IMR-90 (cell line): ENCODE data around the gene PTCH1. TPM values are rescaled to one million over a fixed set of nuclear protein-coding genes. Genes with fewer than 3 reads are reported as not detected.

ENCODE experiments used
- ATAC-seq: fragments of 200-7000 bp; cut with Tn5 transposase; 2 replicates; pipeline ENCODE4 v1.9.1; 2020; ENCODE audit warnings: low read depth, mild to moderate bottlenecking, moderate library complexity
- BruUV-seq: library from RNA; stranded (reverse); fragments of 400-500 nt; replicated peaks from 2 replicates; lab custom pipeline; 2021; lab: Mats Ljungman, UMichigan
- CTCF ChIA-PET: fragments of 300-600 bp; formaldehyde crosslinking; extraction: SDS; loops from one replicate; lab custom pipeline; 2021; ENCODE audit warnings: antibody characterized with exemption; lab: Yijun Ruan, JAX
- POLR2A ChIA-PET: fragments of 300-600 bp; sonication (Branson Sonifier 250); formaldehyde crosslinking; loops from one replicate; lab custom pipeline; 2022; ENCODE audit warnings: antibody characterized with exemption; ENCODE audit not compliant: unreplicated experiment; lab: Charles Lee
- DNase-seq: peaks from one replicate; pipeline ENCODE4 v3.0.0; 2013
- H2AFZ ChIP-seq: replicated peaks from 2 replicates; pipeline ENCODE3; 2013; ENCODE audit warnings: low read length, mild to moderate bottlenecking; ENCODE audit not compliant: poor library complexity
- H2AK5ac ChIP-seq: 2 replicates; pipeline ENCODE4 v1.6.1; 2013; ENCODE audit warnings: low read depth, low read length, inconsistent platforms
- H2AK9ac ChIP-seq: replicated peaks from 2 replicates; pipeline ENCODE3; 2013; ENCODE audit warnings: mild to moderate bottlenecking, low read depth, low read length, moderate library complexity; ENCODE audit not compliant: poor library complexity
- H2BK120ac ChIP-seq: 2 replicates; pipeline ENCODE4 v1.6.1; 2013; ENCODE audit warnings: low read depth, low read length, inconsistent platforms
- H2BK15ac ChIP-seq: 3 replicates; pipeline ENCODE4 v1.6.1; 2013; ENCODE audit warnings: low read depth, low read length, inconsistent platforms
- H2BK20ac ChIP-seq: 2 replicates; pipeline ENCODE4 v1.6.1; 2013; ENCODE audit warnings: low read depth, mild to moderate bottlenecking, inconsistent platforms, low read length, moderate library complexity
- H2BK5ac ChIP-seq: 2 replicates; pipeline ENCODE4 v1.6.1; 2013; ENCODE audit warnings: mild to moderate bottlenecking, low read depth, low read length, inconsistent platforms; ENCODE audit not compliant: poor library complexity, severe bottlenecking
- H3K14ac ChIP-seq: replicated peaks from 2 replicates; pipeline ENCODE4 v1.6.1; 2013; ENCODE audit warnings: low read depth, low read length, inconsistent platforms
- H3K18ac ChIP-seq: 2 replicates; pipeline ENCODE4 v1.6.1; 2013; ENCODE audit warnings: low read depth, low read length, control low read depth
- H3K23ac ChIP-seq: 2 replicates; pipeline ENCODE4 v1.6.1; 2013; ENCODE audit warnings: low read depth, low read length, inconsistent platforms
- H3K27ac ChIP-seq: 2 replicates; pipeline ENCODE4 v1.5.1; 2013; ENCODE audit warnings: mild to moderate bottlenecking, control low read depth, low read length; ENCODE audit not compliant: insufficient read depth
- H3K27me3 ChIP-seq: 2 replicates; pipeline ENCODE4 v1.6.1; 2013; ENCODE audit warnings: low read length; ENCODE audit not compliant: control insufficient read depth, insufficient read depth
- H3K36me3 ChIP-seq: 2 replicates; pipeline ENCODE4 v1.6.1; 2013; ENCODE audit warnings: low read length, mixed read lengths; ENCODE audit not compliant: control insufficient read depth, insufficient read depth
- H3K4ac ChIP-seq: 2 replicates; pipeline ENCODE4 v1.6.1; 2013; ENCODE audit warnings: low read depth, low read length, inconsistent platforms
- H3K4me1 ChIP-seq: 2 replicates; pipeline ENCODE4 v1.6.1; 2013; ENCODE audit warnings: low read length, mixed read lengths; ENCODE audit not compliant: control insufficient read depth, insufficient read depth
- H3K4me2 ChIP-seq: 2 replicates; pipeline ENCODE4 v1.6.1; 2013; ENCODE audit warnings: low read depth, mild to moderate bottlenecking, control low read depth, low read length, moderate library complexity
- H3K4me3 ChIP-seq: 2 replicates; pipeline ENCODE4 v1.5.1; 2013; ENCODE audit warnings: low read depth, mild to moderate bottlenecking, control low read depth, low read length, moderate library complexity; ENCODE audit not compliant: insufficient read depth
- H3K56ac ChIP-seq: 2 replicates; pipeline ENCODE4 v1.6.1; 2013; ENCODE audit warnings: low read length, inconsistent platforms; ENCODE audit not compliant: insufficient read depth; ENCODE audit errors: extremely low read depth
- H3K79me1 ChIP-seq, 2 experiments: 2 replicates each; pipeline ENCODE4 v1.6.1; 2013; ENCODE audit warnings: low read length in 2 of 2, inconsistent platforms in 1 of 2, low read depth in 1 of 2
- H3K9ac ChIP-seq: 2 replicates; pipeline ENCODE4 v1.6.1; 2013; ENCODE audit warnings: low read depth, low read length, control low read depth
- H3K9me1 ChIP-seq: 2 replicates; pipeline ENCODE4 v1.6.1; 2013; ENCODE audit warnings: low read length, inconsistent platforms; ENCODE audit not compliant: insufficient read depth
- H3K9me3 ChIP-seq: 2 replicates; pipeline ENCODE4 v1.6.1; 2013; ENCODE audit warnings: low read length; ENCODE audit not compliant: control insufficient read depth, insufficient read depth
- H4K20me1 ChIP-seq: 2 replicates; pipeline ENCODE4 v1.6.1; 2013; ENCODE audit warnings: low read length, inconsistent platforms; ENCODE audit not compliant: insufficient read depth
- H4K5ac ChIP-seq: 2 replicates; pipeline ENCODE4 v1.6.1; 2013; ENCODE audit warnings: mild to moderate bottlenecking, low read depth, low read length, control low read depth
- H4K8ac ChIP-seq, 2 experiments: 2 replicates each; pipeline ENCODE4 v1.6.1; 2013; ENCODE audit warnings: low read depth in 2 of 2, low read length in 2 of 2, control low read depth in 1 of 2, inconsistent platforms in 1 of 2
- H4K91ac ChIP-seq: 2 replicates; pipeline ENCODE4 v1.6.1; 2013; ENCODE audit warnings: low read depth, low read length, inconsistent platforms; ENCODE audit not compliant: insufficient read depth
- BHLHE40 ChIP-seq: fragments of 150-350 bp; IDR thresholded peaks from 2 replicates; pipeline ENCODE4 v1.6.1; 2016; ENCODE audit warnings: mild to moderate bottlenecking, low read depth, low read length
- CEBPB ChIP-seq: IDR thresholded peaks from 2 replicates; pipeline ENCODE4 v1.6.1; 2012; ENCODE audit warnings: low read depth, low read length, improper control_type of control experiment
- CHD1 ChIP-seq: IDR thresholded peaks from 2 replicates; pipeline ENCODE4 v1.6.1; 2012; ENCODE audit warnings: low read depth, low read length, improper control_type of control experiment
- CTCF ChIP-seq: conservative IDR thresholded peaks from 2 replicates; pipeline ENCODE4 v1.5.1; 2012; ENCODE audit warnings: mild to moderate bottlenecking, low read depth, low read length, improper control_type of control experiment
- ELK1 ChIP-seq: fragments of 150-350 bp; IDR thresholded peaks from 2 replicates; pipeline ENCODE4 v1.6.1; 2016; ENCODE audit warnings: low read depth, mild to moderate bottlenecking, low read length, moderate library complexity, borderline replicate concordance
- MAFK ChIP-seq: IDR thresholded peaks from 2 replicates; pipeline ENCODE4 v1.6.1; 2012; ENCODE audit warnings: low read depth, low read length, improper control_type of control experiment
- MAZ ChIP-seq: IDR thresholded peaks from 2 replicates; pipeline ENCODE4 v1.6.1; 2012; ENCODE audit warnings: low read depth, mild to moderate bottlenecking, low read length, improper control_type of control experiment, moderate library complexity, borderline replicate concordance
- POLR2A ChIP-seq: IDR thresholded peaks from 2 replicates; pipeline ENCODE4 v1.6.1; 2012; ENCODE audit warnings: mild to moderate bottlenecking, low read depth, low read length
- RAD21 ChIP-seq: IDR thresholded peaks from 2 replicates; pipeline ENCODE4 v1.6.1; 2012; ENCODE audit warnings: low read length, improper control_type of control experiment
- RCOR1 ChIP-seq: IDR thresholded peaks from 2 replicates; pipeline ENCODE4 v1.6.1; 2012; ENCODE audit warnings: mild to moderate bottlenecking, low read length, improper control_type of control experiment; ENCODE audit not compliant: insufficient replicate concordance
- RFX5 ChIP-seq: IDR thresholded peaks from 2 replicates; pipeline ENCODE4 v1.8.0; 2012; ENCODE audit warnings: low read depth, mild to moderate bottlenecking, low read length, moderate library complexity
- SMC3 ChIP-seq: fragments of 150-350 bp; IDR thresholded peaks from 2 replicates; pipeline ENCODE4 v1.6.1; 2016; ENCODE audit warnings: low read depth, mild to moderate bottlenecking, antibody characterized with exemption, low read length, moderate library complexity
- USF2 ChIP-seq: fragments of 150-350 bp; IDR thresholded peaks from 2 replicates; pipeline ENCODE4 v1.6.1; 2017; ENCODE audit warnings: mild to moderate bottlenecking, antibody characterized with exemption, low read length, low read depth
- WGBS, 2 experiments: methylation state at CpG; one replicate each; pipeline versions ENCODE4 v1.1.5 to v1.1.7; 2013; ENCODE audit warnings: missing lambda C conversion rate in 2 of 2; ENCODE audit not compliant: insufficient read length in 1 of 2; ENCODE audit errors: extremely low coverage in 2 of 2; 5-methylcytosine and 5-hydroxymethylcytosine counted together
- dilution Hi-C: fragments of 300-500 bp; cut with HindIII; formaldehyde crosslinking; loops from one replicate; pipeline ENCODE4 v1.14.3; 2018; ENCODE audit warnings: low sequenced_read_pairs; ENCODE audit not compliant: unreplicated experiment
- in situ Hi-C: fragments of 300-500 bp; cut with MboI; formaldehyde crosslinking; loops from 3 replicates; pipeline ENCODE4 v1.14.3; 2019; ENCODE audit warnings: low sequenced_read_pairs, inconsistent platforms, mixed read lengths
- intact Hi-C: fragments of 100-400 bp; cut with micrococcal nuclease; formaldehyde crosslinking; loops from 2 replicates; pipeline ENCODE4 v1.10.0; 2022
- polyA plus RNA-seq, 3 experiments: library from polyadenylated mRNA; depleted of rRNA; stranded (reverse); fragments of >200 nt; gene quantifications; 2 replicates each; pipeline ENCODE4 v1.2.3, GENCODE V29; 2012; ENCODE audit warnings: low replicate concordance in 1 of 3
- total RNA-seq: library from RNA; depleted of rRNA; stranded (reverse); fragments of >200 nt; gene quantifications from 2 replicates; pipeline ENCODE4 v1.2.3, GENCODE V29; 2012

PTCH1 gene
- total and polyA plus RNA-seq, 2 of the 4 experiments (the other 2 are of a cell fraction): 4.1 to 5.0 TPM

- intact Hi-C loops: no loop called here
- dilution Hi-C loops: no loop called here
Observed at GRCh38 chr9:95556521-95556920, 39.8 kb upstream of the PTCH1 start.

More at GRCh38 chr9:95556521-95556920, 39.8 kb upstream of the PTCH1 start:
- H2AFZ ChIP-seq: no peak overlapping the region
- no peak overlapping the region for H3K4me3 ChIP-seq
- H3K9ac ChIP-seq: no peak overlapping the region
- H3K4me2 ChIP-seq: no peak overlapping the region
- H3K18ac ChIP-seq: no peak overlapping the region
- peaks cover 29% of the 10 kb centered on the region for H3K27me3 ChIP-seq
- no peak overlapping the region for H4K8ac ChIP-seq
- H3K9me1 ChIP-seq: peaks cover 5% of the 10 kb centered on the region
- no peaks in the 10 kb centered on the region for H3K79me1 ChIP-seq
- BruUV-seq: no TSS peak
- H2BK5ac ChIP-seq: no peak overlapping the region
- H2BK20ac ChIP-seq: no peak overlapping the region
- no peak overlapping the region for H2AK5ac ChIP-seq
- no peak overlapping the region for H4K91ac ChIP-seq
- no peak overlapping the region for H3K23ac ChIP-seq
- WGBS, 2 experiments: 74% methylated on average over 6 of the region's 10 CpGs; no CpG with 5 or more reads in 1 of the 2 experiments
- H3K4me1 ChIP-seq: no peaks in the 10 kb centered on the region
- peaks cover 3% of the 10 kb centered on the region; the same call in 1 of the 2 replicates for H3K9me3 ChIP-seq
- no peak overlapping the region for H2AK9ac ChIP-seq
- H4K20me1 ChIP-seq: no peaks in the 10 kb centered on the region
- DNase-seq: no peak
- no peak for TF ChIP-seq RFX5
- no peak for TF ChIP-seq CEBPB
- TF ChIP-seq CHD1: no peak
- TF ChIP-seq SMC3: no peak
- TF ChIP-seq RCOR1: no peak
- no peak for TF ChIP-seq MAZ
- TF ChIP-seq MAFK: no peak
- no peak for TF ChIP-seq USF2
- no peak for TF ChIP-seq ELK1
- TF ChIP-seq CTCF: no peak
- TF ChIP-seq BHLHE40: no peak
- no peak for TF ChIP-seq RAD21
- TF ChIP-seq POLR2A: no peak
- no peak for ATAC-seq
- no peak overlapping the region for H3K14ac ChIP-seq
- H2BK120ac ChIP-seq: no peak overlapping the region
- ChIA-PET POLR2A (no interaction called here), CTCF (no interaction called here)
- no peak overlapping the region for H3K27ac ChIP-seq
- H2BK15ac ChIP-seq: no peak overlapping the region
- H3K4ac ChIP-seq: no peak overlapping the region
- in situ Hi-C loops: no loop called here
- no peaks in the 10 kb centered on the region for H3K36me3 ChIP-seq
- H4K5ac ChIP-seq: no peak overlapping the region
- H3K56ac ChIP-seq: no peak overlapping the region
